ENCODE results near the gene KRT72.

Gene KRT72

DNA sequence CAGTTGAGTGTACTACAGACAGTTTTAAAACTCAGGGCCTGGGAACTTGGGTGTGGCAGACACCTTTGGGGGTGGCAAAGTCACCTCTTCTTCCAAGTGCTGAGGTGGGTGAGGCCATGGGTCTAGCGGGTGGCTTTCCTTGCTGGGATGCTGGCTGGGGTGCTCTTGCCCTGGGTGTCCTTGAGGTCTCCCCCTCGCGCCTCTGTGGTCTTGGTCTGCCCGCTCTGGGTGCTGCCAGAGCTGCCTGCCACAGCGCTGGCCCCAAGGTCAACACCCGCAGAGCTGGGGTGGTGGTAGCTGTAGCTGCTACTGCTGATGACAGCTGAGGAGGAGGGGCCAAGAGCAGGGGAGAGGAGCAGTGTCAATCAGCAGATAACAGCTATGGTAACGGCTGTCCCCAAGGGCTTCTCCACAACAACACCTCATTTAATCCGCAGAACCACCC is 34.4 kb downstream of the KRT72 start:
- Histone ChIP-seq H2AFZ (ENCODE audit: low read length) (no peak overlapping the region), H3K4me1 (ENCODE audit: insufficient read depth, low read length, poor library complexity, severe bottlenecking) (no peaks in the 10 kb centered on the region), H3K36me3 (ENCODE audit: insufficient read depth, low read length) (no peaks in the 10 kb centered on the region), H3K9me3 (ENCODE audit: insufficient read depth, low read depth, low read length) (no peaks in the 10 kb centered on the region), H3K4me3 (ENCODE audit: low read length, poor library complexity, severe bottlenecking) (no peak overlapping the region), H3K4me2 (ENCODE audit: low read depth, low read length, poor library complexity, severe bottlenecking) (no peak overlapping the region), H3K9ac (ENCODE audit: low read depth, low read length, poor library complexity, severe bottlenecking) (no peak overlapping the region), H3K79me2 (ENCODE audit: insufficient read depth, low read length) (no peaks in the 10 kb centered on the region), H3K27me3 (ENCODE audit: insufficient read depth, low read length, poor library complexity, severe bottlenecking) (no peaks in the 10 kb centered on the region), H4K20me1 (ENCODE audit: insufficient read depth, low read length, poor library complexity, severe bottlenecking) (no peaks in the 10 kb centered on the region), H3F3A (ENCODE audit: low read depth) (no peaks in the 10 kb centered on the region), H3K9me2 (replicated peaks; ENCODE audit: low read depth, low read length) (no peaks in the 10 kb centered on the region)
- TF ChIP-seq, protein P1, sequence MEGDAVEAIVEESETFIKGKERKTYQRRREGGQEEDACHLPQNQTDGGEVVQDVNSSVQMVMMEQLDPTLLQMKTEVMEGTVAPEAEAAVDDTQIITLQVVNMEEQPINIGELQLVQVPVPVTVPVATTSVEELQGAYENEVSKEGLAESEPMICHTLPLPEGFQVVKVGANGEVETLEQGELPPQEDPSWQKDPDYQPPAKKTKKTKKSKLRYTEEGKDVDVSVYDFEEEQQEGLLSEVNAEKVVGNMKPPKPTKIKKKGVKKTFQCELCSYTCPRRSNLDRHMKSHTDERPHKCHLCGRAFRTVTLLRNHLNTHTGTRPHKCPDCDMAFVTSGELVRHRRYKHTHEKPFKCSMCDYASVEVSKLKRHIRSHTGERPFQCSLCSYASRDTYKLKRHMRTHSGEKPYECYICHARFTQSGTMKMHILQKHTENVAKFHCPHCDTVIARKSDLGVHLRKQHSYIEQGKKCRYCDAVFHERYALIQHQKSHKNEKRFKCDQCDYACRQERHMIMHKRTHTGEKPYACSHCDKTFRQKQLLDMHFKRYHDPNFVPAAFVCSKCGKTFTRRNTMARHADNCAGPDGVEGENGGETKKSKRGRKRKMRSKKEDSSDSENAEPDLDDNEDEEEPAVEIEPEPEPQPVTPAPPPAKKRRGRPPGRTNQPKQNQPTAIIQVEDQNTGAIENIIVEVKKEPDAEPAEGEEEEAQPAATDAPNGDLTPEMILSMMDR (conservative IDR thresholded peaks at IDR 0.05; ENCODE audit: low read length): no peak
- no peak for TF ChIP-seq EZH2phosphoT487 (IDR thresholded peaks at IDR 0.05; ENCODE audit: borderline replicate concordance)

DNA sequence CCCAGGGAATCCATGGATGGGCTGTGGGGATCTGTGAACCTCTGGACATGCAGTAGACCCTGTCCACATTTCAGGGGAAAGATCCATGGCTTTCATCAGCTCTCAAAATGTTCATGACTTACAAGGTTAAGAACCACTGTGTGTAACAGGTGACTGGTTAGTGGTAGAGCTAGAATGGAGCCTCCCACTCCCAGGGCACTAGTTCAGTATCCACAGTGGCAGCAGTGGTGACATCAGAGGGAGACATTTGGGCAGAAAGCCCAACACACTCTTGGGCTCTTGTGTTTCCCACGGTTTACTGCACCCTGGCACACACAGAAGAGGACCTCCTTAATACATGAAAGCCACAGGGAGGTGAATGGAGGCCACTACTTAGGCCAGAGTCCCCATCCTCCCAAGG is 36.7 kb downstream of the KRT72 start:
- no peaks in the 10 kb centered on the region for H3K79me2 ChIP-seq (ENCODE audit: insufficient read depth, low read length)
- TF ChIP-seq EZH2phosphoT487 (IDR thresholded peaks at IDR 0.05; ENCODE audit: borderline replicate concordance): no peak
- TF ChIP-seq, protein P1 (conservative IDR thresholded peaks at IDR 0.05; ENCODE audit: low read length): no peak

DNA sequence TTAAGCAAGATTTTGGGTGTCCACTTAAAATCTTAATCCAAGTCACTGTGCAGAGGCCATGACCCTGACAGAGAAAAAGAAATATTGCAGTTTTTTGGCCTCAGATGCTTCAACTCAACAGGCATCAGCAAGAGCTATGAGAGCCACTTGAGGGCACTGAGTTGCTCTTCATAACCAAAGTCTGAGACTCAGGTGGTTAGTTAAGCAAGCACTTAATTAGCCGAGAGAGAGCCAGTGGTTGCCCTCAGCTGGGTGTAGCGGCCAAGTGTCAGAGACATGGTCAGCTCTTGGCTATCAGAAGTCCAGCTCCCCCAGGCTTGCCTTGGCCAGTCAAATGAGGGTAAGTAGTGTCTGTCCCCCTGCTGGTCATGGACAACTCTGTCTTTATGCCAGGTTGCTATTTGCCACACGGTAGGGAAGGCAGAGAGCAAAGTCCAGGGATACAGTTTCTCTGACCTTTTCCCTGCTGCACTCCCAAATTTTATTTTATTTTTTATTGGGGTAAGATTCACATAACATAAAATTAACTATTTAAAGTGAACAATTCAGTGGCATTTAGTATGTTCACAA is 39.3 kb downstream of the KRT72 start:
- Histone ChIP-seq H3K79me2 (ENCODE audit: insufficient read depth, low read length) (no peaks in the 10 kb centered on the region), H3K4me1 (ENCODE audit: insufficient read depth, low read length, poor library complexity, severe bottlenecking) (no peaks in the 10 kb centered on the region), H4K20me1 (ENCODE audit: insufficient read depth, low read length, poor library complexity, severe bottlenecking) (no peaks in the 10 kb centered on the region), H3K27me3 (ENCODE audit: insufficient read depth, low read length, poor library complexity, severe bottlenecking) (no peaks in the 10 kb centered on the region), H3K9ac (ENCODE audit: low read depth, low read length, poor library complexity, severe bottlenecking) (no peak overlapping the region), H3K36me3 (ENCODE audit: insufficient read depth, low read length) (no peaks in the 10 kb centered on the region), H3K4me3 (ENCODE audit: low read length, poor library complexity, severe bottlenecking) (no peak overlapping the region), H2AFZ (ENCODE audit: low read length) (no peak overlapping the region), H3F3A (ENCODE audit: low read depth) (no peaks in the 10 kb centered on the region), H3K4me2 (ENCODE audit: low read depth, low read length, poor library complexity, severe bottlenecking) (no peak overlapping the region), H3K9me2 (replicated peaks; ENCODE audit: low read depth, low read length) (no peaks in the 10 kb centered on the region), H3K9me3 (ENCODE audit: insufficient read depth, low read depth, low read length) (no peaks in the 10 kb centered on the region)
- no peak for TF ChIP-seq EZH2phosphoT487 (IDR thresholded peaks at IDR 0.05; ENCODE audit: borderline replicate concordance)
- TF ChIP-seq, protein P1 (conservative IDR thresholded peaks at IDR 0.05; ENCODE audit: low read length): peak; percentile 51

More for the DNA sequence above, 36.7 kb downstream of the KRT72 start:
- Histone ChIP-seq H3K9me2 (replicated peaks; ENCODE audit: low read depth, low read length) (no peaks in the 10 kb centered on the region), H3K36me3 (ENCODE audit: insufficient read depth, low read length) (no peaks in the 10 kb centered on the region), H3F3A (ENCODE audit: low read depth) (no peaks in the 10 kb centered on the region), H3K4me3 (ENCODE audit: low read length, poor library complexity, severe bottlenecking) (no peak overlapping the region), H3K9me3 (ENCODE audit: insufficient read depth, low read depth, low read length) (no peaks in the 10 kb centered on the region), H3K9ac (ENCODE audit: low read depth, low read length, poor library complexity, severe bottlenecking) (no peak overlapping the region), H2AFZ (ENCODE audit: low read length) (no peak overlapping the region), H3K27me3 (ENCODE audit: insufficient read depth, low read length, poor library complexity, severe bottlenecking) (no peaks in the 10 kb centered on the region), H3K4me1 (ENCODE audit: insufficient read depth, low read length, poor library complexity, severe bottlenecking) (no peaks in the 10 kb centered on the region), H3K4me2 (ENCODE audit: low read depth, low read length, poor library complexity, severe bottlenecking) (no peak overlapping the region), H4K20me1 (ENCODE audit: insufficient read depth, low read length, poor library complexity, severe bottlenecking) (no peaks in the 10 kb centered on the region)

All from Loucy (cell line).